PC-9 (cell line): ENCODE results near the gene MDFIC. TPM values are rescaled to one million over a fixed set of nuclear protein-coding genes. Genes with fewer than 3 reads are reported as not detected.
"Not testable (repeated sequence)": the region's sequence is repeated elsewhere in the genome, so short reads cannot be mapped to it uniquely, and the experiment has no call there.

ENCODE experiments used
- BruUV-seq: library from RNA; stranded (reverse); fragments of 400-500 nt; replicated peaks from 2 replicates; lab custom pipeline; 2021; lab: Mats Ljungman, UMichigan
- CTCF ChIA-PET: fragments of 300-600 bp; sonication (Branson Sonifier 250); formaldehyde crosslinking; loops from one replicate; lab custom pipeline; 2022; ENCODE audit warnings: antibody characterized with exemption; lab: Charles Lee
- POLR2A ChIA-PET: fragments of 300-600 bp; sonication (Branson Sonifier 250); formaldehyde crosslinking; loops from one replicate; lab custom pipeline; 2022; ENCODE audit warnings: antibody characterized with exemption; ENCODE audit not compliant: unreplicated experiment; lab: Charles Lee
- DNase-seq, 2 experiments: peaks; one replicate each; pipeline versions ENCODE4 v3.0.0 to v3.0.0-alpha.2; 2015 to 2022; ENCODE audit warnings: mixed read lengths in 1 of 2
- H2AFZ ChIP-seq: fragments of 200-600 bp; sonication (generic); 2 replicates; pipeline ENCODE4 v1.8.1; 2017; ENCODE audit warnings: antibody characterized with exemption
- H3F3A ChIP-seq: fragments of 200-600 bp; sonication (generic); 2 replicates; pipeline ENCODE4 v1.8.1; 2017; ENCODE audit warnings: antibody characterized with exemption, mild to moderate bottlenecking, low read depth; ENCODE audit not compliant: insufficient read depth
- H3K27ac ChIP-seq: fragments of 200-600 bp; sonication (generic); 2 replicates; pipeline ENCODE4 v1.6.1; 2016; ENCODE audit warnings: mixed run types
- H3K27me3 ChIP-seq: fragments of 200-600 bp; sonication (generic); 2 replicates; pipeline ENCODE4 v1.6.1; 2016; ENCODE audit warnings: low read depth, mixed run types; ENCODE audit not compliant: insufficient read depth
- H3K36me3 ChIP-seq: fragments of 200-600 bp; sonication (generic); 2 replicates; pipeline ENCODE4 v1.6.1; 2016; ENCODE audit warnings: low read depth, mixed run types
- H3K4me1 ChIP-seq: fragments of 200-600 bp; sonication (generic); replicated peaks from 2 replicates; pipeline ENCODE4 v1.6.1; 2016; ENCODE audit warnings: mixed run types; ENCODE audit not compliant: insufficient read depth
- H3K4me2 ChIP-seq: fragments of 200-600 bp; sonication (generic); 2 replicates; pipeline ENCODE4 v1.6.1; 2017; ENCODE audit warnings: mixed run types
- H3K4me3 ChIP-seq: fragments of 200-600 bp; sonication (generic); 2 replicates; pipeline ENCODE4 v1.6.1; 2016; ENCODE audit warnings: mixed run types
- H3K79me2 ChIP-seq: fragments of 200-600 bp; sonication (generic); 2 replicates; pipeline ENCODE4 v1.6.1; 2017; ENCODE audit warnings: low read depth, mixed run types
- H3K9me2 ChIP-seq: fragments of 200-600 bp; sonication (generic); 2 replicates; pipeline ENCODE4 v1.8.1; 2017; ENCODE audit warnings: mild to moderate bottlenecking; ENCODE audit not compliant: insufficient read depth
- H3K9me3 ChIP-seq: fragments of 200-600 bp; sonication (generic); 2 replicates; pipeline ENCODE4 v1.8.1; 2016; ENCODE audit warnings: low read depth; ENCODE audit not compliant: insufficient read depth
- H4K20me1 ChIP-seq: fragments of 200-600 bp; sonication (generic); 2 replicates; pipeline ENCODE4 v1.8.1; 2017; ENCODE audit not compliant: insufficient read depth
- CTCF ChIP-seq: fragments of 200-600 bp; sonication (generic); conservative IDR thresholded peaks from 2 replicates; pipeline ENCODE4 v1.6.1; 2017; ENCODE audit warnings: mixed run types, antibody characterized with exemption, mild to moderate bottlenecking, moderate library complexity
- EZH2 ChIP-seq: fragments of 200-600 bp; sonication (generic); IDR thresholded peaks from 2 replicates; pipeline ENCODE4 v1.8.0; 2017; ENCODE audit warnings: antibody characterized with exemption, low read depth
- intact Hi-C: fragments of 100-400 bp; cut with micrococcal nuclease; formaldehyde crosslinking; loops from one replicate; pipeline ENCODE4 v1.10.0; 2022; ENCODE audit not compliant: unreplicated experiment
- total RNA-seq: library from RNA; stranded (reverse); gene quantifications from 2 replicates; pipeline ENCODE4 v1.2.3, GENCODE V29; 2021

MDFIC gene
- total RNA-seq, 1 experiment from 2014 or later, result 38.9 TPM

- H2AFZ ChIP-seq, result no peak overlapping the region
- POLR2A ChIA-PET, result no interaction called here
- no peaks in the 10 kb centered on the region for H4K20me1 ChIP-seq
- H3K4me1 ChIP-seq, result no peaks in the 10 kb centered on the region
- no peaks in the 10 kb centered on the region for H3K79me2 ChIP-seq
- intact Hi-C loops, result no loop called here
- H3K9me3 ChIP-seq, result peaks cover 7% of the 10 kb centered on the region
- no peaks in the 10 kb centered on the region for H3F3A ChIP-seq
- no peak overlapping the region for H3K4me2 ChIP-seq
- H3K27me3 ChIP-seq, result no peaks in the 10 kb centered on the region
- no peak for TF ChIP-seq EZH2
- no peak for TF ChIP-seq CTCF
- BruUV-seq, result no TSS peak
- CTCF ChIA-PET, result no interaction called here
- no peak overlapping the region for H3K27ac ChIP-seq
- no peak for DNase-seq
- no peaks in the 10 kb centered on the region for H3K36me3 ChIP-seq
- 0 out of 2 replicates have a peak, but pooled peaks cover 4% of the 10 kb centered on the region for H3K9me2 ChIP-seq
- H3K4me3 ChIP-seq, result no peak overlapping the region
Observed at GRCh38 chr7:114879554-114879953, 42.3 kb upstream of the MDFIC start.

GRCh38 chr7:114885836-114886235, 36.1 kb upstream of the MDFIC start:
- H3K4me2 ChIP-seq, result no peak overlapping the region
- CTCF ChIA-PET, result no interaction called here
- intact Hi-C loops, result loop anchor here (10.0 kb wide), 1 partner anchor 799 kb away; no protein-coding TSS in a partner anchor
- H2AFZ ChIP-seq, result no peak overlapping the region
- no peaks in the 10 kb centered on the region for H4K20me1 ChIP-seq
- H3K27me3 ChIP-seq, result no peaks in the 10 kb centered on the region
- POLR2A ChIA-PET, result no interaction called here
- no TSS peak for BruUV-seq
- peaks cover 10% of the 10 kb centered on the region for H3K4me1 ChIP-seq
- TF ChIP-seq EZH2, result no peak
- no peak for TF ChIP-seq CTCF
- no peaks in the 10 kb centered on the region for H3K79me2 ChIP-seq
- H3K27ac ChIP-seq, result no peak overlapping the region
- no peaks in the 10 kb centered on the region; the same call in 1 of the 2 replicates for H3K9me3 ChIP-seq
- no peak overlapping the region for H3K4me3 ChIP-seq
- no peak for DNase-seq
- no peaks in the 10 kb centered on the region for H3F3A ChIP-seq
- no peaks in the 10 kb centered on the region for H3K36me3 ChIP-seq
- H3K9me2 ChIP-seq, result 0 out of 2 replicates have a peak, but pooled peaks cover 4% of the 10 kb centered on the region

- Histone ChIP-seq H3K4me3 (no peak overlapping the region), H3K36me3 (no peaks in the 10 kb centered on the region), H2AFZ (no peak overlapping the region), H3K27me3 (no peaks in the 10 kb centered on the region), H3K79me2 (no peaks in the 10 kb centered on the region), H3K9me2 (0 out of 2 replicates have a peak, but pooled peaks cover 4% of the 10 kb centered on the region), H3F3A (no peaks in the 10 kb centered on the region), H3K9me3 (no peaks in the 10 kb centered on the region; the same call in 1 of the 2 replicates), H4K20me1 (no peaks in the 10 kb centered on the region), H3K27ac (no peak overlapping the region), H3K4me2 (no peak overlapping the region), H3K4me1 (peaks cover 10% of the 10 kb centered on the region)
- ChIA-PET CTCF (no interaction called here), POLR2A (no interaction called here)
- BruUV-seq, result no TSS peak
- DNase-seq, result no peak
- TF ChIP-seq EZH2 (no peak), CTCF (no peak)
- intact Hi-C loops, result loop anchor here (10.0 kb wide), 1 partner anchor 799 kb away; no protein-coding TSS in a partner anchor
Observed at GRCh38 chr7:114886241-114886640, 35.7 kb upstream of the MDFIC start.

- H3F3A ChIP-seq, H3K9me2 ChIP-seq, H3K4me2 ChIP-seq, H3K4me3 ChIP-seq, H2AFZ ChIP-seq, H3K9me3 ChIP-seq, H3K27ac ChIP-seq, H3K27me3 ChIP-seq, DNase-seq, BruUV-seq, H3K79me2 ChIP-seq, H4K20me1 ChIP-seq, H3K36me3 ChIP-seq: not testable (repeated sequence)
- intact Hi-C loops, result loop anchor here (10.0 kb wide), 1 partner anchor 796 kb away; no protein-coding TSS in a partner anchor
- peaks cover 10% of the 10 kb centered on the region for H3K4me1 ChIP-seq
- ChIA-PET POLR2A (interaction anchor here (0.6 kb wide), 1 partner anchor 131 kb away, joined by 5 read pairs; no protein-coding TSS in a partner anchor), CTCF (interaction anchor here (0.6 kb wide), 1 partner anchor 119 kb away, joined by 8 read pairs; no protein-coding TSS in a partner anchor)
Observed at GRCh38 chr7:114889116-114889515, 32.8 kb upstream of the MDFIC start.
